Right kidney (tissue), 1 donor: ENCODE data around the gene DNASE1L3.

Source experiments
- DNase-seq: peaks from one replicate; pipeline ENCODE4 v3.0.0-alpha.2; 2016

DNASE1L3 gene

DNA sequence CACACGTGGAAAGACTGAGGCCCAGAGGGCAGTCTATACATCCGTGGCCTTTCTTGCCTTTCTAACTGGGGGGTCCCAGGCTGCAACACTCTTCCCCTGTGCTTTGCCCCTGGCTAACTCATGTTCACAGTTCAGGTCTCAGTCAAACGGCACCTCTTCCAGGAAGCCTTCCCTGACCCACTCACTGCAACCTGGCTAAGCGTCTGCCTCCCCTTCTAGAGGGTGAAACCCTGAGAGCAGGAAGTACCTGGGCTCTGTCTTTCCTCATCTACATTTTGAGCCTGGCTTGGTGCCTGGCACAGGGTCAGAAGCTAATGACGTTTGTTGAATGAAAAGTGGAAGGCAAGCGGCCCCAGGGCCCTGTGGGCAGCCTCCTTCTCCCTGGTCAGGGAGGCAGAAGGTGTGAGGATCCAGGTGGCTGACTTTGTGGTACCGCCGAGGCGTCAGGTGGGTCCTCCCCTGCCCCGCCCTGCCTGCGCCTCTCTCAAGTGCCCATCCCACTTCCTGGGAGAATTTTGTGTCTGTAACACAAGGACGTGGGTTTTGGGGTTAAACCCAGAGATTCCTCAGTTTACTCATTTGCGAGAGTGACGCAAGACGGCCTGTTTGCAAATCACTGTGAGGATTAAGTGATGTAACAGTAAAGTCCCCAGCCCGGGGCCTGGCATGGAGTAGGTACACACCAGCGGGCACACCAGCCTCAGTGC is 32.1 kb downstream of the DNASE1L3 start:
- DNase-seq, result no peak

DNA sequence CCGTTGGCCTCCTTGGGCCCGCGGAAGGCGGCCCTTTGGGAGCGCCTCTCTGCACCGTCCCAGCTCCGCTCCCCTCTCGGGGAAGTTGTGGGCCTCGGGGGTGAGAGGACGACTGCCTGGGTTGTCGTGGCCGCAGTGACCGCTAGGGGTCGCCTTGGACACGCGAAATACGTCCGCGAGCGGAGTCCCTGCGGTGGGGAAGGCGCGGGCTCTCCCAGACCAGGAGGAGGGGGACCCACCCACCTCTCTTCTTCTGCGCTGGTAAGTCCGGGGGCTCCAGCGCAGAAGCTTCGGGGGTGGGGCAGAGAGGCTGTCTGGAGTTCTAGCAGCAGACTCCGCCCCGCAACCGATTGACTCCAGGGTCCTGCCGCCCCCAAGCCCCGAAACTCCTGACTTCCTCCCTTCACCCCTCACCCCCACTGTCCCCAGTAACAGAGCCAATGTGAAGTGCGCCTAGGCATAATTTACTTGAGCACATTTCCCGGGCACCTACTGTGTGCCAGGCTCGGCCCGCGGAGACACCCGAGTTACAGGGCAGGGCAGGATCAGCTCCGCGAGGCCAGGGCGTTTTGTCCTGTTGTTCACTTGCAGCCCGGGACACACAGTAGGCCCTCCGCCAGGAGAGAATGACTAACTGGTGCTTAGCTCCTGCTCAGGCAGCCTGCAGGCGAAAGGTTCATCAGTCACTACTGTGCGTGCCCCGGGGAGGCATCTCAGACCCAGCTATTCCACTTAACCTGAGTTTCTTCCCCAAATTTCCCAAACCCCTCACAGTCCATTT is 32.8 kb downstream of the DNASE1L3 start:
- DNase-seq, result peak; percentile 86

GRCh38 chr3:58176827-58177489 is 33.8 kb downstream of the DNASE1L3 start:
- no peak for DNase-seq

- no peak for DNase-seq
Measured at GRCh38 chr3:58176185-58176530, 34.6 kb downstream of the DNASE1L3 start.

GRCh38 chr3:58175437-58176184 is 35.2 kb downstream of the DNASE1L3 start:
- DNase-seq, result peak; percentile 45

GRCh38 chr3:58175187-58175436 is 35.7 kb downstream of the DNASE1L3 start:
- no peak for DNase-seq

DNA sequence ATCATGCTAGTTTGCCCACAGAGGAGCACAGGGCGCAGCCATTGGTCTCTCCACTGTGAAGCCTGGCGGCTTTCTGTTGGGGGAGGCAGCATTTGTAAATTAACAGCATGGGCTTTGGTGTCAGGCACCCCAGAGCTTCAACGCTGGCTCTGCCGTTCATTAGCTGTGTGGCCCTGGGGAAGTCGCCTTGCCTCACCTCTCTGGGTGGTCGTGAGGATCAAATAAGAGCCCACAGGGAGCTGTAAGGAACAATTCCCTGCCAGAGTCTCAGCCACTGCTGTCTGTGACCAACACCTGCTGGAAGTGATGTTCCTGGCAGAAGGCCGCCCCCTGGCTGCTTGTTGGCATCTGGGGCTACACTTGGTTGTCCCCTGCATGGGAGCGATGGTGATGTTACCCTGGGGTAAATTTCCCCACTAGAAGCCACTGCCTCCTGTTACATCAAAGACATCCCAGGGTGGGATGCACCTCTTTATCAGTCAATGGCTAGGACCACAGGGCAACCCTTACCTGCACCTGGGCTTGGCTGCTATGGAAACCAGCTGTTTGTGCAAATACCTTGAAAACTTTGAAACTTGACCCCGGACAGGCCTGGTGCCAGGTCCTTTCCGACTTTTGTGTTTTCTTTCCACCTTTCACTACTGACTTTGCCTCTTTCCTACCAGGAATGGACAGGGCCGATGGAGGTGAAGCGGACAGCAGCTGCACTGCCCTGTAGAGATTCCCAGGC is 36.9 kb downstream of the DNASE1L3 start:
- peak; percentile 35 for DNase-seq

GRCh38 chr3:58173029-58173668 is 37.6 kb downstream of the DNASE1L3 start:
- DNase-seq, result no peak

- no peak for DNase-seq
Measured at GRCh38 chr3:58171126-58171525, 39.6 kb downstream of the DNASE1L3 start.

DNA sequence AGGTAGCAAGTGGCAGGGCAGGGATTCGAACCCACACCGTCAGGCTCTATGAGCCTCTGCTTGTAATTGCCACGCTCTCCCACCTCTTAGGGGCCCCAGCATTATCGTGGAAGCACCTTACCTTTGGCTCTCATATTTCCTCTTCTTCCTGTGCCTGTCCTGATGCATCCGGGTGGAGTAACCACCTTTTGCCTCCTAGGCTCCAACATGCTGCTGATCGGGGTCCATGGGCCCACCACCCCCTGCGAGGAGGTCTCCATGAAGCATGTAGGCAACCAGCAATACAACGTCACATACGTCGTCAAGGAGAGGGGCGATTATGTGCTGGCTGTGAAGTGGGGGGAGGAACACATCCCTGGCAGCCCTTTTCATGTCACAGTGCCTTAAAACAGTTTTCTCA is 40.4 kb downstream of the DNASE1L3 start:
- no peak for DNase-seq

DNA sequence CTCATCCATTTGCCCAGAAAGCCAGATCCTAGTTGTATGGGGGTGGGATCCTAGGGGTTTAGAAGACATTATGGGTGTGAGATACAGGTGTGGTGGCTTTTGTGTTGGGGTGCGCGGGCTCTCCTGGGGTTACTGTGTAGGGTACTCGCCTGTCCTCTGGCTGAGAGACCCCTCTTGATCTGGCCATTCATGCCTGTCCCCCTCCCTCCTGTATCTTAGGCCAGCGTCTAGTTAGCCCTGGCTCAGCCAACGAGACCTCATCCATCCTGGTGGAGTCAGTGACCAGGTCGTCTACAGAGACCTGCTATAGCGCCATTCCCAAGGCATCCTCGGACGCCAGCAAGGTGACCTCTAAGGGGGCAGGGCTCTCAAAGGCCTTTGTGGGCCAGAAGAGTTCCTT is 41.4 kb downstream of the DNASE1L3 start:
- DNase-seq, result no peak

DNA sequence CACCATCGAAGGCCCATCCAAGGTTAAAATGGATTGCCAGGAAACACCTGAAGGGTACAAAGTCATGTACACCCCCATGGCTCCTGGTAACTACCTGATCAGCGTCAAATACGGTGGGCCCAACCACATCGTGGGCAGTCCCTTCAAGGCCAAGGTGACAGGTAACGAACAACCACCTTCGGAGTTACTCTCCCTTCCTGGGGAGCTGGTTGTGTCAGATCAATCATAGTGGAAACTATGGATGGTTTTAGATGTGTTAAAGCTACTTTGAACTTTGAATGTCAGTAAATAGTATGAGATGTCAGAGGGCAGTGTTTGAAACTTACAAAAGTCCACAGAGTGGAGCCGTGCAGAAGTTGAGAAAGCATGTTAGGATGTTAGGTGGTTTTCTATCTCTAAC is 42.3 kb downstream of the DNASE1L3 start:
- no peak for DNase-seq

GRCh38 chr3:58167431-58168351 is 43.1 kb downstream of the DNASE1L3 start:
- peak; percentile 80 for DNase-seq

DNA sequence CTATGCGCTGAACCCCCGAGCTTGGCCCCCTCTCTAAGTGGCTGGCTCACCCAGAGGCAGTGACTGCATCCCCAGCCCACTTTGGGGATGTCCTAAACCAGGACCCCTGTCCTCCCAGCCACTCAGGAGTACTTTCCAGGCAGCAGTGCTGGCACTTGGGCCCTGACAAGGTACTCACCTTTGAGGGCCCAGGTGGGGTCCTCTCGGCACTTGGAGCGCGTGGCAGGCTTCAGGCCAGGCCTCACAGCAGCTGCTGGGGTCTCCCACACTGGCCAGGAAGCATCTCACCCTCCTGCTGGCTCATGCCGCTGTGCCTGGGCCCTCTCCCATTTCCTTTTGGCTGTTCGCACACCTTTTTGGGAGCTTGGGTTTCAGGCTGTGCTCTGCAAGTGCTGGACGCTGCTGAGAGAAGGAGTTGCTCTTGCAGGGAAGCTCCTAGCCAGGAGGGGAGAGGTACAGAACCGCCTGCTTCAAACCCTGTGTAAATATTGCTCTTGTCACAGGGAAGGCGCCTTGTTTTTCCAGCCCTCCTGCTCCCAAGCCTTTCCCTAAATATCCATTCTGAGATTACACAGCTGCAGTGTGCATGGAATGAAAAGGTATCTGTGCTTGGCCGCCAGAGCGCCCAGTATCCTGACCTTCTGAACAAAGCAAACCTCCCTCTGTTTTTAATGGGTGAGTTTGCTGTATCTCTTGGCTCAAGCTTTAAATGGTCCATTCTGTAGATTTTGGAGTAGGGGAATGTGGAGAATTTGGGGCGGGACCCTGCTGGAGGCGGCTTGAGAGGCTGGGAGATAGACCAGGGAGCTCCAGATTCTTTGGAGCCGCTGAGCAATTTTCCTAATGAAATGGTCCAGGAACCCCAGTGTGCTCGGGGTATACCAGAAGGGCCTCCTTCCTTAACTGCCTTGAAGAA is 45.6 kb downstream of the DNASE1L3 start:
- DNase-seq, result peak; percentile 54

GRCh38 chr3:58164199-58164879 is 46.4 kb downstream of the DNASE1L3 start:
- DNase-seq, result peak; percentile 32

- DNase-seq, result peak; percentile 43
Measured at GRCh38 chr3:58163234-58163633, 47.5 kb downstream of the DNASE1L3 start.

- DNase-seq, result no peak
Measured at GRCh38 chr3:58161435-58162398, 49.1 kb downstream of the DNASE1L3 start.

DNA sequence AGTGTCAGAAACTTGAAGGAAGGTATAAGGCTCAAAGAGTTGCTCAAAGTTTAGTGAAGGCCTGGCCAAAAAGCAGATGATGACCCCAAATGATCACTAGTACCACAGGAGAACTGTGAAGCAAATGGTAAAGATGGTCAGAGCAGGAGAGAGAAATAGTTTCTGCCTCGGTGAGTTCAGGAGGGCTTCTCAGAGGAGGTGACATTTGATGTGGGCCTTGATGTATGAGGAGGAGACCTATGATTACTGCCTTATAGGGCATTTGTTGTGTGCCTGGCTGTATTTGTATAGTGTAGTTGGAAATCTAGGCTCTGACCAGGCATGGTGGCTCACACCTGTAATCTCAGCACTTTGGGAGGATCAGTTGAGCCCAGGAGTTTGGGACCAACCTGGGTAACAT is 50.4 kb downstream of the DNASE1L3 start:
- DNase-seq, result no peak
